A673 (cell line): ENCODE data around the gene CDX1.

Source experiments
- CTCF ChIP-seq: fragments of 300-800, 200-600 bp; sonication (generic); conservative IDR thresholded peaks from 2 replicates; pipeline ENCODE4 v1.5.1; 2017; ENCODE audit warnings: low read depth, mild to moderate bottlenecking, antibody characterized with exemption, low read length, moderate library complexity, mixed read lengths
- EZH2 ChIP-seq: fragments of 200-600 bp; sonication (generic); IDR thresholded peaks from 2 replicates; pipeline ENCODE4 v1.6.1; 2017; ENCODE audit warnings: borderline replicate concordance, low read depth, mild to moderate bottlenecking, mixed read lengths, antibody characterized with exemption, low read length; ENCODE audit not compliant: poor library complexity, severe bottlenecking

- peak; percentile 94 for TF ChIP-seq CTCF
- TF ChIP-seq EZH2, result no peak
Measured at GRCh38 chr5:150129813-150130492, 36.6 kb upstream of the CDX1 start.
